IPS-18a (cell line): Measurements from ENCODE around the gene PIR.

ENCODE experiments used
- H3K27ac ChIP-seq: one replicate; pipeline ENCODE4 v1.5.1; 2013; ENCODE audit warnings: low read length
- H3K27me3 ChIP-seq: one replicate; pipeline ENCODE4 v1.6.1; 2013; ENCODE audit warnings: mild to moderate bottlenecking, low read length; ENCODE audit not compliant: control insufficient read depth, insufficient read depth
- H3K36me3 ChIP-seq: one replicate; pipeline ENCODE4 v1.6.1; 2013; ENCODE audit warnings: low read depth, low read length; ENCODE audit not compliant: control insufficient read depth
- H3K4me1 ChIP-seq: one replicate; pipeline ENCODE4 v1.6.1; 2013; ENCODE audit warnings: low read depth, low read length; ENCODE audit not compliant: control insufficient read depth
- H3K4me3 ChIP-seq: one replicate; pipeline ENCODE4 v1.5.1; 2013; ENCODE audit warnings: low read length
- H3K9ac ChIP-seq: one replicate; pipeline ENCODE4 v1.6.1; 2013; ENCODE audit warnings: mild to moderate bottlenecking, low read length, moderate library complexity
- H3K9me3 ChIP-seq: one replicate; pipeline ENCODE4 v1.6.1; 2013; ENCODE audit warnings: low read depth, low read length; ENCODE audit not compliant: control insufficient read depth

The PIR gene

DNA sequence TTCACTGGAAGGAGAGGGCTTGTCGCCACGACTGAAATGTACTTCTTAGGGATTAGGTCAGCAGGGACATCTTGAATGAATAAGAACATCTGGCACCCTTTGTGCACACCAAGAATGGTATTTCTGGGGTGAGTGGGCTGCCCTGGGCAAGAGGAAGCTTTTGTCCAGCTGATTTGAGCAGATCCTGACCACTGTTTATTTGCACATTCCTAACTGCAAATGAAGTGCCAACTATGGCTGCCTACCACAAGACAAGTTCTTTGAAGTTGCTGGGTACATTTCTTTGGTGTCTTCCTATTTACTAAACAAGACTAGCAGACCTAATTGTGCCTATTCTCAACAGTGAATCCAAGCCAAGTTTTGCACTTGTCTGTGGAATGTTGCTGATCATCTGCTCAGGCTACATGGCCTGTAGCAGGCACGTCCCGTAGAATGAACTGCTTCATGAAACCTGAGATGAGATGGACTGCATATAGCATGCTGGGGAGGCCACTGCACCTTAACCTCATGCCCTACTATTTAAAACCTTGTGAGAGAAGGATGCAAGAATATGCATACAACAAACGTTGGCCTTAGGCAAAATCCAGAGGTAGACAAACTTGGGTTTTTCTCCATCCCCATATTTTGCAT lies 45.0 kb downstream of the PIR start:
- Histone ChIP-seq H3K4me1 (no peaks in the 10 kb centered on the region), H3K27me3 (no peaks in the 10 kb centered on the region), H3K9me3 (no peaks in the 10 kb centered on the region), H3K9ac (no peak overlapping the region), H3K4me3 (no peak overlapping the region), H3K27ac (no peak overlapping the region), H3K36me3 (peaks cover 4% of the 10 kb centered on the region)

DNA sequence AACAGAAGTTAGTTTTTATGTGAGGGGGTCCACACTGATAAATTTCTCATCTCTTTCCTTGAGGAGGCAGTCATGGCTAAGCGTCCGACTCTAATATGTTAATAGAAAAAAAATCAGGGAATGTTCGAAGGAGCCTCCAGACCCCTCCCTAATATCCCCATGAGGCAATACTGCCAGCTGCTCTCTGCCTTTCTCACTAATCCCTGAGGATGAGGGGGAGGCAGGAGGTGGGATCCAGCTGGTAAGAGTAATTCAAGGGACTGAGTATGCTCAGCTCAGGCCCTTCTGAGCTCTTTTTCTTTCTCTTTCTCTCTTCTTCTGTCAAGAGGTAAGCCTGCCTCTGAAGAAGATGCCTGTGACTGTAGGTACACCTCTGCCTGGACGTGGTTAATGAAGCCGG lies 51.7 kb downstream of the PIR start:
- H3K9me3 ChIP-seq, result no peaks in the 10 kb centered on the region
- H3K27ac ChIP-seq, result no peak overlapping the region
- no peak overlapping the region for H3K4me3 ChIP-seq
- H3K27me3 ChIP-seq, result no peaks in the 10 kb centered on the region
- no peaks in the 10 kb centered on the region for H3K4me1 ChIP-seq
- H3K9ac ChIP-seq, result no peak overlapping the region
- no peaks in the 10 kb centered on the region for H3K36me3 ChIP-seq

DNA sequence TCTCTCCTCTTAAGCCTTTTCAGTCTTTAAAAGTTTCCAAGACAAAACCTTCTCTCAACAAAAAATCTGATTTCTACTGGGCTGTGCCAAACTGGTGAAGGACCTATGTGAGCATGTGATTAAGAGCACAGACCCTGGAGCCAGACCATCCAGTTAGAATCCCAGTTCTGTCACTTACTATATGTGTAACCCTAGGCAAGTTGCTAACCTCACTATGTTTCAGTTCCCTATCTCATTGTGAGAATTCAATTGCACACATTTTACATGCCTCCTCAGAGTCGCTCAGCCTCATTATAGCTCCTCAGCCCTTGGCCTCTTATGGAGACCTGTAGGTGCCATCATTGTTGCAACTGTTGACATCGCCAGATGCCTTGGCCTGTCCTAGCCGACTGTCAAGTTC lies 54.8 kb downstream of the PIR start:
- Histone ChIP-seq H3K9ac (no peak overlapping the region), H3K9me3 (no peaks in the 10 kb centered on the region), H3K36me3 (no peaks in the 10 kb centered on the region), H3K27me3 (no peaks in the 10 kb centered on the region), H3K4me1 (no peaks in the 10 kb centered on the region), H3K4me3 (no peak overlapping the region), H3K27ac (no peak overlapping the region)

DNA sequence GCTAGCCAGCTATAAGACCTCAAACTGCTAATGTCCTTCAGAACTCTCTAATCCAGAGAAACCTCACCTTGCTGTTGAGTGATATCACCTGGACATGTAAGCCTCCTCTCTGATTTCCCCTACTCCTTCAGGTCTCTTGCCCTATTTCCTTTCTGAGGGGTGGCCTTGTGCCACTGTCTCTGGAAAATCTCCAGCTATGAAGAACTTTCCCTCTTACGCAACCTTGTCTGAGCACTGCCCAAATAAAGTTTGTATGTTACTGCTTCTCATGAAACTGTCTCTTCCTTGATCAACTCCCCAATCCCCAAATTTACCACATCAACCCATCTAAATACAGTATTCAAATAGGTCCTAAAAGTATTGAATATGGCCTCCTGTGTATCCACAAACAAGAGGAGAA lies 55.4 kb downstream of the PIR start:
- H3K27me3 ChIP-seq, result no peaks in the 10 kb centered on the region
- no peak overlapping the region for H3K27ac ChIP-seq
- H3K36me3 ChIP-seq, result no peaks in the 10 kb centered on the region
- no peaks in the 10 kb centered on the region for H3K9me3 ChIP-seq
- H3K9ac ChIP-seq, result no peak overlapping the region
- H3K4me1 ChIP-seq, result no peaks in the 10 kb centered on the region
- H3K4me3 ChIP-seq, result no peak overlapping the region

DNA sequence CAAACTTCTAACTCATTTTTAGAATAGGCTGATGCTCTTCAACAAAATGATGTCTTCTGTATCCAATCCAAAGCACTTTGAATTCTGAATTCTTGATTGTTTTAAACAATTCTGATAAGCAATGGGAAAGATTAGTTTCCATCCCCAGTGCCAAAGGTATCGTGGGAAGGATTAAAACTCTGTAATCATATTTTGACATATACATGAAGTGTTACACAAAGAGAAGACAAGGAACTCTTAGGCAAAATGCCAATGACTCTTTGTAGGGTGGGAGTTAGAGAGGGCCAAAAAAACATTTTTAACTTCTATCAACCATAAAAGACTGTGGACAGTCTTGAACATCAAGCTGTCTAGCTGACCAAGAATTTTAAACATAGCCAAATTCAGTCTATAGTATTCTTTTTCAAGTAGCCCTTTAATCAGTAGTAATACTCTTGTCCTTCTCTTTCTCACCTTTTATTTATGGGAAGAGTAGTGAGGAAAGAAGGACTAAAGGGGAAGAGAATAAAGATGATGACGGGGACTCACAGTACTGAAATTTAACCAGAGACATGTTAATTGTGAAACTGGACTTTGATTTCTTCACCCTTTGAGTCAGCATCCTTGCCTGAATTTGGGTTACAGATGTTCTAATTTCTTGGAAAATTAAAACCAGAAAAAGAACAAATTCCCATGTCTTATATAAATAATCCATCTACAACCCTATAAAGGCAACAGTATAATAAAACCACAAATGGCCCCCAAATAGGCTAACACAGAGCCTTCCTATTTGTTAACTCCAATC lies 57.1 kb downstream of the PIR start:
- Histone ChIP-seq H3K4me1 (no peaks in the 10 kb centered on the region), H3K36me3 (no peaks in the 10 kb centered on the region), H3K27ac (no peak overlapping the region), H3K27me3 (no peaks in the 10 kb centered on the region), H3K4me3 (no peak overlapping the region), H3K9ac (no peak overlapping the region), H3K9me3 (no peaks in the 10 kb centered on the region)

DNA sequence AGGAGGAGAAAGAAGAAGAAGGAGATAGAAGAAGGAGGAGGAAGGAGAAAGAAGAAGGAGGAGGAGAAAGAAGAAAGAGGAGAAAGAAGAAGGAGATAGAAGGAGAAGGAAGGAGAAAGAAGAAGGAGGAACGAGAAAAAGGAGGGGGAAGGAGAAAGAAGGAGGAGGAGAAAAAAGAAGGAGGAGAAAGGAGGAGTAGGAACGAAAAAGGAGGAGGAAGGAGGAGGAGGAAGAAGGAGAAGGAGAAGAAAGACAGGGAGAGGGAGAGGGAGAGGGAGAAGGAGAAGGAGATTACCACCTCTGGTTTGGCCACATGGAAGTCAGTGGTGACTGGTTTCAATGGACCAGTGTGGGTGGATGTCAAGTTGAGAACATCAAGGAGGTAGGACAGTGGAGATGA lies 58.9 kb downstream of the PIR start:
- no peak overlapping the region for H3K27ac ChIP-seq
- H3K4me3 ChIP-seq, result no peak overlapping the region
- no peaks in the 10 kb centered on the region for H3K4me1 ChIP-seq
- no peak overlapping the region for H3K9ac ChIP-seq
- no peaks in the 10 kb centered on the region for H3K36me3 ChIP-seq
- H3K27me3 ChIP-seq, result no peaks in the 10 kb centered on the region
- H3K9me3 ChIP-seq, result no peaks in the 10 kb centered on the region

DNA sequence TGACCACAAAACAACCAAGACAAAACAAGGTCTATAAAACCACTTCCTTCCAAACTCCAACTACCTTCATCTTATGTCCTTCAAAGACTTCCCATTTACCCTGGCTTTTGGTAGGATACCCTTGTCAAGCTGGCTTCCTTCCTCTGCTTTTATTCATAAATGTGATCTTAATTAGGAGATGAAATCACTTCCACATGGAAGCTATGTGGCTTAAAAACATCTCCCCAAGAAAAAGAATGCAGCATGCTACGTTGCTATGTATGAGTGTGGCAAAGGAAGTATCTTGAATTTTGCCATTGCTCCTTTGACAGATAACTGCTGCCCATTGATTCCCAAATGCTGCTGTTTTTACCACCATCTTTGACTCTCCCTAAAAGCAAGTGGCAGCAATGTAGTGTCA lies 62.5 kb downstream of the PIR start:
- H3K9ac ChIP-seq, result no peak overlapping the region
- no peaks in the 10 kb centered on the region for H3K4me1 ChIP-seq
- H3K36me3 ChIP-seq, result no peaks in the 10 kb centered on the region
- H3K27me3 ChIP-seq, result no peaks in the 10 kb centered on the region
- H3K27ac ChIP-seq, result no peak overlapping the region
- H3K4me3 ChIP-seq, result no peak overlapping the region
- H3K9me3 ChIP-seq, result no peaks in the 10 kb centered on the region

DNA sequence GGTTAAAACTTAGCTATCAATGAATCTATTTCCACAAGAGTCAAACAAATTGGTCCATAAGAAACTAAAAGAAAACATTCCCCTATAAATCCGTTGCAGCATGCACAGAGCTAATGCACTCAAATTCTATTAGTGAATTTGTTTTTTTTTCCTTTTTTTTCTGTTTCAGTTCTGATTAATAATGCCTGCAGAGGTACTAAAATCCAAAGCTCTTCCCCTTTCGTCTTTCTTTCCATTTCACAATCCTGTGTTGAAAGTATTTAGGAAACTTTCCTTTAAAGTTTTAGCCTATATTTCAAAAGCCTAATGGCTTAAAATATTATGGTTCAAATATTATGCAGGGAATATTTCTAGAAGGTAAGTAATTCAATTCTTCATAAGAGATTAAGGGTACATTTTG lies 63.1 kb downstream of the PIR start:
- Histone ChIP-seq H3K27me3 (no peaks in the 10 kb centered on the region), H3K4me1 (no peaks in the 10 kb centered on the region), H3K9ac (no peak overlapping the region)

DNA sequence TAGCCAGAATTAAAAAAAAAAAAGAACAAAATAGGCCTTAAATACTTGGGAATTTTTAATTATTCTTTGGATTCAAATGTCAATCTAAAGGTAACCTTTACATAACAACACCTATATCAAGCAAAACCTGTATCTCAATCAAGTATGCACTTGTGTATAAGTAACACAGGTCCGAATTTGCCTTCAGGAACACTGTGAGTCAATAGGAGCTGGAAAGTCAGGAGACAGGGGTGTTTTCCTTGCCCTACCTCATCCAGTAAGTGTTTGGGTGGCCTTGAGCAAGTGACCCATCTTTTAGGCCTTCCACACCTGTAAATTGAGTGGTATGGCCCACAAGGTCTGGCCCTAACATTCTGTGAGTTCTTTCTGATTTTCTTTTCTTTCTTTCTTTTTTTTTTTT lies 68.1 kb downstream of the PIR start:
- Histone ChIP-seq H3K36me3 (no peaks in the 10 kb centered on the region), H3K4me3 (no peak overlapping the region), H3K9me3 (peaks cover 3% of the 10 kb centered on the region), H3K9ac (no peak overlapping the region), H3K27ac (no peak overlapping the region), H3K4me1 (no peaks in the 10 kb centered on the region), H3K27me3 (no peaks in the 10 kb centered on the region)

More for the DNA sequence above, 63.1 kb downstream of the PIR start:
- H3K27ac ChIP-seq, result no peak overlapping the region
- no peak overlapping the region for H3K4me3 ChIP-seq
- no peaks in the 10 kb centered on the region for H3K9me3 ChIP-seq
- no peaks in the 10 kb centered on the region for H3K36me3 ChIP-seq

DNA sequence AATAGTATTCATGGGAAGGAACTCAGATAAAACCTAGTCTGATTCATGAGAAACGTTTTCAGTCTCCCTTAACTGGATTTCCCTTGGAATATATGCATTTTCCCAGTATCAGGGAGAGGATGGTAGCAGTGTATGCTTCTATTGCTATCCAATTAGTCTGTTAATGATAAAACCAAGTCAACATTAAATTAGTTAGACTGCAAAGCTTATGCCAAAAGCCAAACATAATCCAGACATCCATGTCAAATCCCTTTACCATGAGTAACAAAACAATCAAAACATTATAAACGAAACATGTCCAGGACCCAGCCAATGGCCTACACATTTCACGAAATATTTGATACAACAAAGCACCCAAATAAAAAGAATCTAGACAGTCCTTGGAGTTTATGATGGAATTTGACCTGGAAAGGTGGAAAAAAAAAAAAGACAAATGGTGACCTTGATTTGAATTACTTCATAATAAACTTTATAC lies 74.4 kb downstream of the PIR start:
- H3K36me3 ChIP-seq, result no peaks in the 10 kb centered on the region
- H3K9ac ChIP-seq, result no peak overlapping the region

DNA sequence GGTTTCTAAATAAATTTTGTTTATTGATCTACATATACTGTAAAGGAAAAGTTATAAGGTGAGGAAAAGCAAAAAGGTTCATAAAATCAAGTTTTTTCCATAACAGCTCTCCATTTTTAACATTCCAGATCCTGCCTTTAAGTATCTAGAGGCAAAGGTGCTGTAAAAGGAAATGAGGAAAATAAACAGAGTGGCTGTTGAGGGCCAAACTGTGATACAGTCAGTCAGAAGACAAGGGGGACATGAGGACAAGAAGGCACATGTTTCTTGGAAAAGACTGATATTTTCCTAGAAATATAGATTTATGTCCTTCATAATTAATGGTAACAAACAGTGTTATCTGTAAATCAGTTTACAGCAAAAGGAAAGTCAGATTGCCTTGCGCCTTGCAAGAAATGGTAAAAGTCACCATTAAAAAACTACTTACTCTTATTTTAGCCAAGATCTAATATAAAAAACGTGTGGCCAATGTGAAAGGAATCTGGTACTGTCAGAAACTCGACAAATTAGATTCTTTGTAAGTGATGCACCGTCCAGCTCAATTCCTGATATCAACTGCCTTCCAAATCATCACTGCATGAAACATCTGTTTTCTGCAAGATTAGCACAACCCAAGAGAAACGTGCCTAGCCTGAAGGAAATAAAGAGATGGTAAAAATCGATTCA lies 75.0 kb downstream of the PIR start:
- Histone ChIP-seq H3K27ac (no peak overlapping the region), H3K27me3 (no peaks in the 10 kb centered on the region), H3K4me1 (no peaks in the 10 kb centered on the region)

More for the DNA sequence above, 74.4 kb downstream of the PIR start:
- no peak overlapping the region for H3K27ac ChIP-seq
- no peaks in the 10 kb centered on the region for H3K4me1 ChIP-seq
- peaks cover 3% of the 10 kb centered on the region for H3K9me3 ChIP-seq
- H3K4me3 ChIP-seq, result no peak overlapping the region
- no peaks in the 10 kb centered on the region for H3K27me3 ChIP-seq

More for the DNA sequence above, 75.0 kb downstream of the PIR start:
- no peaks in the 10 kb centered on the region for H3K36me3 ChIP-seq
- H3K4me3 ChIP-seq, result no peak overlapping the region
- H3K9me3 ChIP-seq, result peaks cover 3% of the 10 kb centered on the region
- H3K9ac ChIP-seq, result no peak overlapping the region
